CD14-positive monocyte (primary cell): Measurements from ENCODE around the gene KAT6B. TPM values are rescaled to one million over a fixed set of nuclear protein-coding genes. Genes with fewer than 3 reads are reported as not detected.
A peak's percentile ranks its signal among the peaks of the same experiment; 100 is the strongest.

Source experiments
- DNase-seq, 3 donors: peaks; one replicate each; pipeline ENCODE4 v3.0.0-alpha.2; 2011 to 2022
- H2AFZ ChIP-seq: 2 replicates; pipeline ENCODE4 v1.6.0; 2012; ENCODE audit warnings: mild to moderate bottlenecking, low read depth, low read length, inconsistent platforms; ENCODE audit not compliant: insufficient read depth, poor library complexity, severe bottlenecking
- H3K27ac ChIP-seq, 2 donors: 1 replicate in 1 of 2; 2 replicates in 1 of 2; pipeline ENCODE4 v1.5.1; 2012 to 2013; ENCODE audit warnings: low read length in 2 of 2, control low read depth in 1 of 2, inconsistent platforms in 1 of 2, low read depth in 1 of 2, mild to moderate bottlenecking in 1 of 2
- H3K27me3 ChIP-seq, 2 donors: one replicate each; pipeline versions ENCODE4 v1.6.0 to v1.6.1; 2011 to 2013; ENCODE audit warnings: low read length in 2 of 2; ENCODE audit not compliant: control insufficient read depth in 2 of 2, insufficient read depth in 2 of 2
- H3K36me3 ChIP-seq, 2 donors: replicated peaks in 1 of 2; 1 replicate in 1 of 2; 2 replicates in 1 of 2; pipeline versions ENCODE4 v1.5.1 to v1.6.1; 2012 to 2013; ENCODE audit warnings: low read length in 2 of 2, control low read depth in 1 of 2, inconsistent platforms in 1 of 2, mild to moderate bottlenecking in 1 of 2; ENCODE audit not compliant: insufficient read depth in 2 of 2, control insufficient read depth in 1 of 2
- H3K4me1 ChIP-seq, 2 donors: 1 replicate in 1 of 2; 2 replicates in 1 of 2; pipeline versions ENCODE4 v1.5.1 to v1.6.1; 2012 to 2013; ENCODE audit warnings: low read length in 2 of 2, control low read depth in 1 of 2, inconsistent platforms in 1 of 2, mild to moderate bottlenecking in 1 of 2, moderate library complexity in 1 of 2; ENCODE audit not compliant: insufficient read depth in 2 of 2, control insufficient read depth in 1 of 2
- H3K4me2 ChIP-seq: replicated peaks from 2 replicates; pipeline ENCODE3; 2012; ENCODE audit warnings: low read length, moderate library complexity, mild to moderate bottlenecking; ENCODE audit not compliant: poor library complexity, severe bottlenecking; ENCODE audit errors: extremely low read depth
- H3K4me3 ChIP-seq, 3 experiments: fragments of 200-600 bp in 1 of 3; sonication (generic) in 1 of 3; replicated peaks in 1 of 3; 1 replicate in 2 of 3; 2 replicates in 1 of 3; pipeline ENCODE4 v1.5.1; 2011 to 2013; ENCODE audit warnings: low read length in 3 of 3, mild to moderate bottlenecking in 3 of 3, control low read depth in 2 of 3, low read depth in 2 of 3, inconsistent platforms in 1 of 3, moderate library complexity in 1 of 3
- H3K79me2 ChIP-seq: 2 replicates; pipeline ENCODE4 v1.6.0; 2012; ENCODE audit warnings: mild to moderate bottlenecking, control low read depth, inconsistent platforms, low read length, moderate library complexity; ENCODE audit not compliant: insufficient read depth
- H3K9ac ChIP-seq: 2 replicates; pipeline ENCODE4 v1.6.0; 2017; ENCODE audit warnings: low read length, mild to moderate bottlenecking; ENCODE audit not compliant: insufficient read depth, poor library complexity, severe bottlenecking
- H3K9me3 ChIP-seq, 2 donors: replicated peaks in 1 of 2; 1 replicate in 1 of 2; 2 replicates in 1 of 2; pipeline versions ENCODE4 v1.5.1 to v1.6.1; 2012 to 2013; ENCODE audit warnings: low read length in 2 of 2, control low read depth in 1 of 2; ENCODE audit not compliant: control insufficient read depth in 1 of 2, insufficient read depth in 1 of 2
- H4K20me1 ChIP-seq: 2 replicates; pipeline ENCODE4 v1.6.0; 2012; ENCODE audit warnings: mild to moderate bottlenecking, low read length, control low read depth, moderate library complexity; ENCODE audit not compliant: insufficient read depth
- H3K27ac Mint-ChIP-seq, 7 donors: one replicate each; pipeline ENCODE4 v1.8.0; 2020; ENCODE audit warnings: mild to moderate bottlenecking in 7 of 7, mixed read lengths in 7 of 7, moderate library complexity in 6 of 7, inconsistent platforms in 2 of 7
- H3K27me3 Mint-ChIP-seq, 3 donors: one replicate each; pipeline ENCODE4 v1.8.0; 2021 to 2022; ENCODE audit warnings: low read depth in 3 of 3, mild to moderate bottlenecking in 3 of 3, mixed read lengths in 3 of 3, moderate library complexity in 3 of 3, inconsistent platforms in 1 of 3
- H3K36me3 Mint-ChIP-seq, 2 donors: one replicate each; pipeline ENCODE4 v1.8.0; 2020; ENCODE audit warnings: mixed read lengths in 2 of 2, inconsistent platforms in 1 of 2, mild to moderate bottlenecking in 1 of 2
- H3K4me1 Mint-ChIP-seq: one replicate; pipeline ENCODE4 v1.8.0; 2020; ENCODE audit warnings: mild to moderate bottlenecking, mixed read lengths
- H3K4me3 Mint-ChIP-seq, 2 donors: one replicate each; pipeline ENCODE4 v1.8.0; 2020; ENCODE audit warnings: mild to moderate bottlenecking in 2 of 2, mixed read lengths in 2 of 2, moderate library complexity in 1 of 2
- H3K9me3 Mint-ChIP-seq, 7 donors: one replicate each; pipeline ENCODE4 v1.8.0; 2020 to 2022; ENCODE audit warnings: mixed read lengths in 7 of 7, mild to moderate bottlenecking in 6 of 7, moderate library complexity in 6 of 7, inconsistent platforms in 2 of 7
- WGBS: methylation state at CpG from one replicate; pipeline ENCODE4 v1.1.5; 2013; ENCODE audit warnings: missing lambda C conversion rate; ENCODE audit not compliant: insufficient coverage; 5-methylcytosine and 5-hydroxymethylcytosine counted together
- intact Hi-C, 2 donors: fragments of 100-400 bp; cut with micrococcal nuclease; formaldehyde crosslinking; loops; one replicate each; pipeline versions ENCODE4 v1.15.0 to v1.15.1; 2023
- polyA plus RNA-seq, 3 donors: library from polyadenylated mRNA; depleted of rRNA in 1 of 3; unstranded in 2 of 3; stranded (reverse) in 1 of 3; fragments of 300-500 nt in 2 of 3; fragments of >200 nt in 1 of 3; fragmentation: Illumina TruSeq in 2 of 3; gene quantifications; 1 replicate in 2 of 3; 2 replicates in 1 of 3; pipeline ENCODE4 v1.2.3, GENCODE V29; 2012 to 2021
- TF ChIP-seq, protein P1 (sequence below): fragments of 200-600 bp; IDR thresholded peaks from one replicate; pipeline ENCODE4 v1.8.0; 2022; ENCODE audit warnings: antibody characterized with exemption, mild to moderate bottlenecking

Gene KAT6B
- polyA plus RNA-seq, 3 donors, result 3.3 to 6.4 (median 6.2) TPM

DNA sequence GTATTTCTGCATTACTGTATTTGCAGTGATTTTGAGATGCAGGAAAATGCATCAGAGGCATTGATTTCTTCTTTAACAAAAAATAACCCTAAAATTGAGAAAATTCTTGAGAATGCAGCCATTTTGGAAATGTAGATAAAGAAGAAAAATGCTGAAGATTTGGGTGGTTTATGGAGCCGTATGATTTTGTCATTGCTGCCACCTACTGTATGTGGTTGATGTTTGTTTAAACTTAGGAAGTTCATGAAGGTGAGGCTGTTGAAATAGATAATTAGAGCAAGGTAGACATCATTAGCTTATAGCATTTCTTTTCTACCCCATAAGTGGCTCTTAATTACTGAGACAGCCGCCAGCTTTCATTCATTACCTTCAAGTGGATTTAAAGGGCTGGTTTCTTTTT lies 193.0 kb downstream of the KAT6B start:
- Mint-ChIP-seq H3K27me3 (no peaks in the 10 kb centered on the region), H3K4me1 (peaks cover 10% of the 10 kb centered on the region), H3K9me3 (no peaks in the 10 kb centered on the region), H3K27ac (no peak overlapping the region), H3K36me3 (peaks cover 37 to 48% of the 10 kb centered on the region in 2 donors), H3K4me3 (no peak overlapping the region)
- no peak overlapping the region for H3K4me2 ChIP-seq
- WGBS, result 0% methylated on average over 1 of the region's 2 CpGs
- H3K27ac ChIP-seq, result no peak overlapping the region
- TF ChIP-seq, protein P1, sequence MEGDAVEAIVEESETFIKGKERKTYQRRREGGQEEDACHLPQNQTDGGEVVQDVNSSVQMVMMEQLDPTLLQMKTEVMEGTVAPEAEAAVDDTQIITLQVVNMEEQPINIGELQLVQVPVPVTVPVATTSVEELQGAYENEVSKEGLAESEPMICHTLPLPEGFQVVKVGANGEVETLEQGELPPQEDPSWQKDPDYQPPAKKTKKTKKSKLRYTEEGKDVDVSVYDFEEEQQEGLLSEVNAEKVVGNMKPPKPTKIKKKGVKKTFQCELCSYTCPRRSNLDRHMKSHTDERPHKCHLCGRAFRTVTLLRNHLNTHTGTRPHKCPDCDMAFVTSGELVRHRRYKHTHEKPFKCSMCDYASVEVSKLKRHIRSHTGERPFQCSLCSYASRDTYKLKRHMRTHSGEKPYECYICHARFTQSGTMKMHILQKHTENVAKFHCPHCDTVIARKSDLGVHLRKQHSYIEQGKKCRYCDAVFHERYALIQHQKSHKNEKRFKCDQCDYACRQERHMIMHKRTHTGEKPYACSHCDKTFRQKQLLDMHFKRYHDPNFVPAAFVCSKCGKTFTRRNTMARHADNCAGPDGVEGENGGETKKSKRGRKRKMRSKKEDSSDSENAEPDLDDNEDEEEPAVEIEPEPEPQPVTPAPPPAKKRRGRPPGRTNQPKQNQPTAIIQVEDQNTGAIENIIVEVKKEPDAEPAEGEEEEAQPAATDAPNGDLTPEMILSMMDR, result peak; percentile 10
- H2AFZ ChIP-seq, result no peak overlapping the region
- H3K9ac ChIP-seq, result no peak overlapping the region
- no peaks in the 10 kb centered on the region for H3K4me1 ChIP-seq
- no peaks in the 10 kb centered on the region for H4K20me1 ChIP-seq
- peaks cover 15 to 52% of the 10 kb centered on the region in 2 donors for H3K36me3 ChIP-seq
- DNase-seq, result no peak
- H3K79me2 ChIP-seq, result no peaks in the 10 kb centered on the region
- no peaks in the 10 kb centered on the region for H3K9me3 ChIP-seq
- H3K4me3 ChIP-seq, result no peak overlapping the region
- intact Hi-C loops, result no loop called here
- H3K27me3 ChIP-seq, result no peaks in the 10 kb centered on the region

DNA sequence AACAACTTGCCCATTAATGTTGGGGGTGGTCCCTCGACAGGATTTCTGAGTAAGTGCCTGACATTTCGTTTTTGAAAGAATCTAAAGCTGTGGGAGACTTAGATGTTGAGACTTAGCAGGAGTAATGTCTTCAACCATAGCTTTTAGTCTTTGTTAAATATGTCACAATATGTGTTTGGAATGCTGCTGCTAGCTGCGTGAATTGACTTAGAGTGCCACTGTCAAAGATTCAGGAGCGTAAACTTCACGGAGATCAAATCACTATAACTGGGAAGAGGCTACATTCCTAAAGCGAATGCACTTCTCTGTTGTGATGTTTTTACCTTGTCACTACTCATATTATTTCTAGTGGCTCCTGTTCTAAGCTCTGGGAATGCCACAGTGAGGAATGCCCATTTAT lies 193.8 kb downstream of the KAT6B start:
- H3K27ac Mint-ChIP-seq, result no peak overlapping the region

More for the DNA sequence above, 193.8 kb downstream of the KAT6B start:
- 33% methylated on average over 1 of the region's 6 CpGs for WGBS
- H4K20me1 ChIP-seq, result no peaks in the 10 kb centered on the region
- no peaks in the 10 kb centered on the region for H3K79me2 ChIP-seq
- no peak overlapping the region for H3K4me2 ChIP-seq
- DNase-seq, result no peak
- no peaks in the 10 kb centered on the region for H3K9me3 ChIP-seq
- H3K27ac ChIP-seq, result no peak overlapping the region
- Mint-ChIP-seq H3K4me1 (peaks cover 8% of the 10 kb centered on the region), H3K36me3 (peaks cover 44 to 55% of the 10 kb centered on the region in 2 donors), H3K27me3 (no peaks in the 10 kb centered on the region), H3K4me3 (no peak overlapping the region), H3K9me3 (no peaks in the 10 kb centered on the region)
- TF ChIP-seq, protein P1, result no peak
- H3K4me1 ChIP-seq, result no peaks in the 10 kb centered on the region
- H3K27me3 ChIP-seq, result no peaks in the 10 kb centered on the region
- no peak overlapping the region for H3K4me3 ChIP-seq
- H3K9ac ChIP-seq, result no peak overlapping the region
- peaks cover 20 to 60% of the 10 kb centered on the region in 2 donors for H3K36me3 ChIP-seq
- intact Hi-C loops, result loop anchor here (5.0 to 10.0 kb wide), 2 partner anchors 753 to 755 kb away; no protein-coding TSS in a partner anchor
- H2AFZ ChIP-seq, result no peak overlapping the region
